Neural progenitor cell (in vitro differentiated cells): ENCODE results near the gene FBLN5. TPM values are rescaled to one million over a fixed set of nuclear protein-coding genes. Genes with fewer than 3 reads are reported as not detected.

Experiments used
- DNase-seq: peaks from one replicate; pipeline ENCODE4 v3.0.0-alpha.2; 2016; ENCODE audit warnings: low spot score
- H2AFZ ChIP-seq: fragments of 200-600 bp; sonication (generic); replicated peaks from 2 replicates; pipeline ENCODE4 v1.6.1; 2016; ENCODE audit warnings: antibody characterized with exemption
- H3F3A ChIP-seq: fragments of 200-600 bp; sonication (generic); 2 replicates; pipeline ENCODE4 v1.6.1; 2016; ENCODE audit warnings: antibody characterized with exemption, low read depth
- H3K27ac ChIP-seq: fragments of 200-600 bp; sonication (generic); 2 replicates; pipeline ENCODE4 v1.5.1; 2016; ENCODE audit warnings: mild to moderate bottlenecking
- H3K27me3 ChIP-seq: fragments of 200-600 bp; sonication (generic); 2 replicates; pipeline ENCODE4 v1.6.1; 2016; ENCODE audit warnings: mild to moderate bottlenecking, moderate library complexity
- H3K36me3 ChIP-seq: fragments of 200-600 bp; sonication (generic); 2 replicates; pipeline ENCODE4 v1.5.1; 2016
- H3K4me1 ChIP-seq: fragments of 200-600 bp; sonication (generic); 2 replicates; pipeline ENCODE4 v1.6.1; 2016; ENCODE audit warnings: mixed run types
- H3K4me2 ChIP-seq: fragments of 200-600 bp; sonication (generic); 2 replicates; pipeline ENCODE4 v1.6.1; 2016
- H3K4me3 ChIP-seq: fragments of 200-600 bp; sonication (generic); 2 replicates; pipeline ENCODE4 v1.5.1; 2016
- H3K79me2 ChIP-seq: fragments of 200-600 bp; sonication (generic); 2 replicates; pipeline ENCODE4 v1.6.1; 2016; ENCODE audit warnings: low read depth
- H3K9ac ChIP-seq: fragments of 200-600 bp; sonication (generic); 2 replicates; pipeline ENCODE4 v1.6.1; 2016
- H3K9me3 ChIP-seq: fragments of 200-600 bp; sonication (generic); 2 replicates; pipeline ENCODE4 v1.5.1; 2016; ENCODE audit warnings: low read depth
- H4K20me1 ChIP-seq: fragments of 200-600 bp; sonication (generic); 2 replicates; pipeline ENCODE4 v1.6.1; 2016; ENCODE audit warnings: low read depth
- H3K27ac Mint-ChIP-seq: 3 replicates; pipeline ENCODE4 v1.8.0; 2021; ENCODE audit warnings: mixed read lengths
- H3K27me3 Mint-ChIP-seq: 2 replicates; pipeline ENCODE4 v1.8.0; 2022; ENCODE audit warnings: low read depth, mild to moderate bottlenecking, inconsistent platforms, moderate library complexity, mixed read lengths; ENCODE audit not compliant: insufficient read depth
- H3K36me3 Mint-ChIP-seq: 3 replicates; pipeline ENCODE4 v1.8.0; 2021; ENCODE audit warnings: mixed read lengths
- H3K4me1 Mint-ChIP-seq: 3 replicates; pipeline ENCODE4 v1.8.0; 2021; ENCODE audit warnings: mixed read lengths
- H3K4me3 Mint-ChIP-seq: 3 replicates; pipeline ENCODE4 v1.8.0; 2021; ENCODE audit warnings: mild to moderate bottlenecking, moderate library complexity, mixed read lengths
- H3K9me3 Mint-ChIP-seq: 3 replicates; pipeline ENCODE4 v1.8.0; 2020; ENCODE audit warnings: mixed read lengths
- CTCF ChIP-seq: fragments of 200-600 bp; sonication (generic); IDR thresholded peaks from 2 replicates; pipeline ENCODE4 v1.5.1; 2017; ENCODE audit warnings: antibody characterized with exemption, mild to moderate bottlenecking
- EZH2 ChIP-seq: fragments of 200-600 bp; sonication (generic); IDR thresholded peaks from 2 replicates; pipeline ENCODE4 v1.6.1; 2017; ENCODE audit warnings: antibody characterized with exemption, mild to moderate bottlenecking, moderate library complexity
- EZH2phosphoT487 ChIP-seq: fragments of 200-600 bp; sonication (generic); IDR thresholded peaks from 2 replicates; pipeline ENCODE4 v1.6.1; 2017; ENCODE audit warnings: antibody characterized with exemption
- total RNA-seq: library from RNA; depleted of rRNA; stranded (reverse); fragments of >200 nt; gene quantifications from 2 replicates; pipeline ENCODE4 v1.2.3, GENCODE V29; 2015; ENCODE audit warnings: low replicate concordance

Gene FBLN5
- total RNA-seq, 1 donor from 2014 or later, result not detected

DNA sequence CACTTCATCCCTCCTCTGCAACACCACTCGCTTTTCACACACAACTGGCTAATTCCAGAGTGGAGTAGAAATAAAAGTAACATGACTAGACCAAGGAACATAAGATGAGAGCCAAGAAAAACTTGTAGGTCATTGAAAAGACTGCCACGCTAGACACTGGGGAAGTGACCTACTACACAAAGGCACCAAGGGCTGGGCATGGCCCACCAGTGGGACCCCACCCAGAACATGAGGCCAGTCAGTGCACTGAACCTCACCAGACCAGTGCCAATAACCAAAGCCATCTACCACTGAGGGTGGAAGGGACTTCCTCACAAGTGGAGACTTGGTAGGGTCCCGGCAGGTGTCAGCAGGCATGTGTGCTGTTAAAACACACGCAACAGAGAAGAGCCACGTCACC, 19.7 kb downstream of the FBLN5 start:
- TF ChIP-seq EZH2phosphoT487 (no peak), CTCF (no peak), EZH2 (no peak)
- Histone ChIP-seq H3K4me1 (no peaks in the 10 kb centered on the region), H3K27ac (no peak overlapping the region), H3K27me3 (no peaks in the 10 kb centered on the region), H3F3A (no peaks in the 10 kb centered on the region), H2AFZ (no peak overlapping the region), H3K79me2 (no peaks in the 10 kb centered on the region), H3K4me3 (no peak overlapping the region), H4K20me1 (no peaks in the 10 kb centered on the region), H3K9ac (no peak overlapping the region), H3K4me2 (no peak overlapping the region), H3K9me3 (no peaks in the 10 kb centered on the region), H3K36me3 (no peaks in the 10 kb centered on the region)
- Mint-ChIP-seq H3K4me1 (no peaks in the 10 kb centered on the region), H3K27ac (no peak overlapping the region), H3K27me3 (no peaks in the 10 kb centered on the region), H3K4me3 (no peak overlapping the region), H3K36me3 (no peaks in the 10 kb centered on the region), H3K9me3 (no peaks in the 10 kb centered on the region)
- no peak for DNase-seq

DNA sequence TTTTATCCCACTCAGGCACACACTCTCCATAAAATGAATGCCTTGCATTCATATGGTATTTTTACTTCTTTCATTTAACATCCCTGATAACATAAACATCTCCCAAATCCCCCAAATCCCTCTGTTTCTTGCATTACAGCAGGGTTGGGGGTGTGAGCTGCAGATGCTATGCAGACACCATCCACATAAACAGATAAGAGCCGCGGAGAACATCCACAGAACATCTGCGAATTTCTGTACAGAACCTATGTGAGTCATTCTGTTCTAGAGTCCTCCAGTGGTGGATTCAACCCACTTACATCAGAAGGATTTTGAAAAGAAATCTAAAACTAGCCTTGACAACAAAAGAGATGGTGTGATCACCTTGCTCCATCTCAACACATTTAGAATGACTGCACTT, 20.3 kb downstream of the FBLN5 start:
- no peaks in the 10 kb centered on the region for H3F3A ChIP-seq
- no peak overlapping the region for H3K4me3 ChIP-seq
- H3K79me2 ChIP-seq, result no peaks in the 10 kb centered on the region
- no peaks in the 10 kb centered on the region for H3K4me1 Mint-ChIP-seq
- H4K20me1 ChIP-seq, result no peaks in the 10 kb centered on the region
- H3K27me3 Mint-ChIP-seq, result no peaks in the 10 kb centered on the region
- H3K4me2 ChIP-seq, result no peak overlapping the region
- no peaks in the 10 kb centered on the region for H3K9me3 Mint-ChIP-seq
- H2AFZ ChIP-seq, result no peak overlapping the region
- H3K27ac Mint-ChIP-seq, result no peak overlapping the region
- H3K9ac ChIP-seq, result no peak overlapping the region
- H3K36me3 Mint-ChIP-seq, result no peaks in the 10 kb centered on the region
- no peaks in the 10 kb centered on the region for H3K36me3 ChIP-seq
- DNase-seq, result no peak
- H3K27ac ChIP-seq, result no peak overlapping the region
- H3K4me1 ChIP-seq, result no peaks in the 10 kb centered on the region
- H3K4me3 Mint-ChIP-seq, result no peak overlapping the region
- H3K27me3 ChIP-seq, result no peaks in the 10 kb centered on the region
- H3K9me3 ChIP-seq, result no peaks in the 10 kb centered on the region
- TF ChIP-seq EZH2phosphoT487, result no peak
- TF ChIP-seq EZH2, result no peak
- TF ChIP-seq CTCF, result no peak

- Mint-ChIP-seq H3K9me3 (no peaks in the 10 kb centered on the region), H3K36me3 (no peaks in the 10 kb centered on the region), H3K4me3 (no peak overlapping the region), H3K4me1 (no peaks in the 10 kb centered on the region), H3K27me3 (no peaks in the 10 kb centered on the region), H3K27ac (no peak overlapping the region)
- TF ChIP-seq EZH2 (no peak), EZH2phosphoT487 (no peak), CTCF (no peak)
- Histone ChIP-seq H3K79me2 (no peaks in the 10 kb centered on the region), H3K9me3 (no peaks in the 10 kb centered on the region), H3K4me2 (no peak overlapping the region), H3K9ac (no peak overlapping the region), H3K4me1 (no peaks in the 10 kb centered on the region), H4K20me1 (no peaks in the 10 kb centered on the region), H3K27ac (no peak overlapping the region), H3K36me3 (no peaks in the 10 kb centered on the region), H3F3A (no peaks in the 10 kb centered on the region), H3K4me3 (no peak overlapping the region), H2AFZ (no peak overlapping the region), H3K27me3 (no peaks in the 10 kb centered on the region)
- no peak for DNase-seq
These were observed 21.2 kb downstream of the FBLN5 start for GRCh38 chr14:91926131-91926890.
